ENCODE results near the gene ELL2. TPM values are rescaled to one million over a fixed set of nuclear protein-coding genes. Genes with fewer than 3 reads are reported as not detected.
A peak's percentile ranks its signal among the peaks of the same experiment; 100 is the strongest.
"Not testable (repeated sequence)": the region's sequence is repeated elsewhere in the genome, so short reads cannot be mapped to it uniquely, and the experiment has no call there.

ELL2 gene
- total RNA-seq, 4 donors from 2014 or later = 58.2 to 128 (median 95.0) TPM

DNA sequence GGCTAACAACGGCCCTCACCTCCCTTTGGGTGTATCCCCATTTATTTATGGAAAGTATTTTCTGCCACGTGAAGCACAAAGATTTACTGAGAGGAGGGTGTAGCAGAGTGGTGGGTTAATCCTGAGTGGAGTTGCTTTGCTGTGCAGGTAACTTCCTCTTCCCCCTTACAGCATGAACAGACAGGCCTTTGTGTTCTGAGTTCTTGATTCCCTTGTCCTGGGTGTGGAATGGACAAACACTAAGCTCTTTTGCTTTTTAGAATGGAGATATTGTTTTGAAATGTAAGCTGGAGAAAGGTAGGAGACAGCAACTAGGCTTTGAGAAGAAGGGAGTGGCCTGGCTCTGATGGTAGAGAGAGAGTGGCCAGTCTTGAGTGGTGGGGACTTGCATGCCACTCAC is 122.0 kb downstream of the ELL2 start:
- Histone ChIP-seq H3K4me3 (no peak overlapping the region), H3K36me3 (no peaks in the 10 kb centered on the region), H3K9me3 (no peaks in the 10 kb centered on the region), H3K27ac (peak overlapping the region; percentile 69), H3K27me3 (no peaks in the 10 kb centered on the region), H3K4me1 (peaks cover 50% of the 10 kb centered on the region)
- no peak for DNase-seq (ENCODE audit: low spot score in 2 of 2)
- no peak for TF ChIP-seq POLR2A (IDR thresholded peaks at IDR 0.05)
- TF ChIP-seq, protein P1, sequence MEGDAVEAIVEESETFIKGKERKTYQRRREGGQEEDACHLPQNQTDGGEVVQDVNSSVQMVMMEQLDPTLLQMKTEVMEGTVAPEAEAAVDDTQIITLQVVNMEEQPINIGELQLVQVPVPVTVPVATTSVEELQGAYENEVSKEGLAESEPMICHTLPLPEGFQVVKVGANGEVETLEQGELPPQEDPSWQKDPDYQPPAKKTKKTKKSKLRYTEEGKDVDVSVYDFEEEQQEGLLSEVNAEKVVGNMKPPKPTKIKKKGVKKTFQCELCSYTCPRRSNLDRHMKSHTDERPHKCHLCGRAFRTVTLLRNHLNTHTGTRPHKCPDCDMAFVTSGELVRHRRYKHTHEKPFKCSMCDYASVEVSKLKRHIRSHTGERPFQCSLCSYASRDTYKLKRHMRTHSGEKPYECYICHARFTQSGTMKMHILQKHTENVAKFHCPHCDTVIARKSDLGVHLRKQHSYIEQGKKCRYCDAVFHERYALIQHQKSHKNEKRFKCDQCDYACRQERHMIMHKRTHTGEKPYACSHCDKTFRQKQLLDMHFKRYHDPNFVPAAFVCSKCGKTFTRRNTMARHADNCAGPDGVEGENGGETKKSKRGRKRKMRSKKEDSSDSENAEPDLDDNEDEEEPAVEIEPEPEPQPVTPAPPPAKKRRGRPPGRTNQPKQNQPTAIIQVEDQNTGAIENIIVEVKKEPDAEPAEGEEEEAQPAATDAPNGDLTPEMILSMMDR (IDR thresholded peaks at IDR 0.05) = no peak
- TF ChIP-seq EP300 (IDR thresholded peaks at IDR 0.05) = no peak
- TF ChIP-seq POLR2AphosphoS5 (IDR thresholded peaks at IDR 0.05) = no peak
- 62% methylated on average over 2 of the region's 2 CpGs for WGBS

GRCh38 chr5:95838556-95838955 is 123.1 kb downstream of the ELL2 start:
- Histone ChIP-seq H3K9me3 (no peaks in the 10 kb centered on the region), H3K4me3 (no peak overlapping the region), H3K27ac (peak overlapping the region; percentile 69), H3K36me3 (no peaks in the 10 kb centered on the region), H3K4me1 (peaks cover 58% of the 10 kb centered on the region), H3K27me3 (no peaks in the 10 kb centered on the region)
- 82% methylated on average over 1 of the region's 1 CpG for WGBS
- no peak for DNase-seq (ENCODE audit: low spot score in 2 of 2)
- no peak for TF ChIP-seq POLR2AphosphoS5 (IDR thresholded peaks at IDR 0.05)
- no peak for TF ChIP-seq POLR2A (IDR thresholded peaks at IDR 0.05)
- no peak for TF ChIP-seq EP300 (IDR thresholded peaks at IDR 0.05)
- TF ChIP-seq, protein P1 (IDR thresholded peaks at IDR 0.05) = no peak

DNA sequence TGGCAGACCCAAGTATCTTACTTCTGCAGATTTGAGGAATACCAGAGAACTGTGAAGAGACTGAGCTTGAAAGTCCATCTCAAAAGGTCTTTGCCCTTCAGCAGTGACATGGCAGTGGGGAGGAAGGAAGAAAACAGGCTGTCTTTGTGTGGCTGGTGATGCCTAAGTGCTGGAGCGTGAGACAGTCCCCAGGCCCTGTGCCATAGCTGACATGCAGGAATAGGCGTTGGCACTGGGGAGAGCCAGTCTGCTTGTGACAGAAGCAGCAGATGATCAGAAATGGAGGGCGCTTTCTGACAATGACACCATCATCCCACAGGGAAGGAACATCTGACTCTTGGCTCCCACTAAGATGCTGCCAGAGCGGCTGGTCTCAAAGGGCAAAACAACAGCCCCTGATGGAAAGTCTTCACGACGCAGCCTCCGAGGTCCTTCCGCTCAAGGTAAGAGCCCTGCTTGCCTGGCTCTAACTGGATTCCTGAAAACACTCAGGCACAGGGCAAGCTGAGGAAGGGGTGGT is 123.6 kb downstream of the ELL2 start:
- no peaks in the 10 kb centered on the region for H3K36me3 ChIP-seq
- H3K4me1 ChIP-seq = peaks cover 58% of the 10 kb centered on the region
- H3K9me3 ChIP-seq = no peaks in the 10 kb centered on the region
- H3K27me3 ChIP-seq = no peaks in the 10 kb centered on the region
- TF ChIP-seq, protein P1 (IDR thresholded peaks at IDR 0.05) = no peak
- TF ChIP-seq EP300 (IDR thresholded peaks at IDR 0.05) (no peak), POLR2A (IDR thresholded peaks at IDR 0.05) (no peak), POLR2AphosphoS5 (IDR thresholded peaks at IDR 0.05) (no peak)
- DNase-seq (ENCODE audit: low spot score in 2 of 2) = no peak
- peak overlapping the region; percentile 69 for H3K27ac ChIP-seq
- no peak overlapping the region for H3K4me3 ChIP-seq
- 84% methylated on average over 8 of the region's 8 CpGs for WGBS

DNA sequence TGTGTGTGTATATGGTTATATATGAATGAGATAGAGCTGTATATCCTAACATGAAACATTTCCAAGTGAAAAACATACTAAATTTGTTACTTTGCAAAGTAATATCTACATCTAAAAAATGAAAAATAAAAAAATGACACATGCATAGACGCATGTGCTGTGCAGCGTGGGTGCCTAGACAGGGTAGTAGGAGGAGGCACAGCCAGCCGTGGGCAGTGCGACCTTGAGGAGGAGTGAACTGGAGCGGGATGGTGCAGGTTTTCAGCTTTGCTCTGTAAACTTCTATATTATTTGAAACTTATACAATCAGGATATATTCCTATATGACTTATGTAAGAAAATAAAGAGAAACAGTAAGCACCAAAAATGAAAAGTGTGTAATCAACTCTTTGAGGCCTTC is 124.2 kb downstream of the ELL2 start:
- Histone ChIP-seq H3K27ac (peak overlapping the region; percentile 69), H3K36me3 (no peaks in the 10 kb centered on the region), H3K4me3 (no peak overlapping the region), H3K4me1 (peaks cover 53% of the 10 kb centered on the region), H3K27me3 (no peaks in the 10 kb centered on the region), H3K9me3 (no peaks in the 10 kb centered on the region)
- 91% methylated on average over 5 of the region's 5 CpGs for WGBS
- DNase-seq (ENCODE audit: low spot score in 2 of 2) = no peak
- no peak for TF ChIP-seq POLR2A (IDR thresholded peaks at IDR 0.05)
- TF ChIP-seq POLR2AphosphoS5 (IDR thresholded peaks at IDR 0.05) = no peak
- TF ChIP-seq EP300 (IDR thresholded peaks at IDR 0.05) = no peak
- TF ChIP-seq, protein P1 (IDR thresholded peaks at IDR 0.05) = no peak

DNA sequence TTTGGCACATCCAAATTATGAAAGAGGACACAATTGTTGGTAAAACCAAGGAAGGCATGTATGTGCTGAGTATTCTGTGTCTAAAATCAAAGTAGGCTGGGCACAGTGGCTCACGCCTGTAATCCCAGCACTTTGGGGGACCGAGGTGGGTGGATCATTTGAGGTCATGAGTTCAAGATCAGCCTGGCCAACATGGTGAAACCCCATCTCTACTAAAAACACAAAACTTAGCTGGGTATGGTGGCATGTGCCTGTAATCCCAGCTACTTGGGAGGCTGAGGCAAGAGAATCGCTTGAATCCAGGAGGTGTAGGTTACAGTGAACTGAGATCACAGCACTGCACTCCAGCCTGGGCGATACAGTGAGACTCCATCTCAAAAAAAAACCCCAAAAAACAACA is 124.7 kb downstream of the ELL2 start:
- H3K4me3 ChIP-seq; H3K27me3 ChIP-seq; DNase-seq (ENCODE audit: low spot score in 2 of 2); H3K9me3 ChIP-seq; H3K36me3 ChIP-seq: not testable (repeated sequence)
- 95% methylated on average over 4 of the region's 4 CpGs for WGBS
- Histone ChIP-seq H3K4me1 (peaks cover 48% of the 10 kb centered on the region), H3K27ac (peak overlapping the region; percentile 88)

DNA sequence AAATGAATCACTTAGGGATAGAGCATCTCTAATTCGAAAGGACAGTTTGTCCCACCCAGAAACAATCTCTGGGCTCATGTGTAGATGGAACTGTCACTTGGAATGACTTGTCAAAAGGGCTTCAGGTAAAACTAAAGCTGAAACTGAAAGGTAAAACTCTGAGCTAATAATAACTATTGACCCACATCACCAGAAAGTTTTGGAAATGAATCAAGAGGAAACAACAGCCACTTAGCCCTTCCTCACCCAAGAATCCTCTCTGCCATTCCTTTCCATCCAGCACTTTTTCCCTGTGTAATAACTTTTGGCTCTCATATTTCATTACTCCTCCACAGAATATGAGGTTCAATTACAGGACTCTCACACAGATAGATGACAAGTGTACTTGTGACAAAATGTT is 125.1 kb downstream of the ELL2 start:
- no peaks in the 10 kb centered on the region for H3K36me3 ChIP-seq
- WGBS = 71% methylated on average over 1 of the region's 1 CpG
- no peak for DNase-seq (ENCODE audit: low spot score in 2 of 2)
- H3K27me3 ChIP-seq = no peaks in the 10 kb centered on the region
- H3K9me3 ChIP-seq = no peaks in the 10 kb centered on the region
- peak overlapping the region; percentile 88 for H3K27ac ChIP-seq
- no peak overlapping the region for H3K4me3 ChIP-seq
- H3K4me1 ChIP-seq = peaks cover 45% of the 10 kb centered on the region
- no peak for TF ChIP-seq EP300 (IDR thresholded peaks at IDR 0.05)
- TF ChIP-seq, protein P1 (IDR thresholded peaks at IDR 0.05) = no peak
- TF ChIP-seq POLR2AphosphoS5 (IDR thresholded peaks at IDR 0.05) = no peak
- no peak for TF ChIP-seq POLR2A (IDR thresholded peaks at IDR 0.05)

All from suprapubic skin (tissue), 4 donors.